SK-N-SH (cell line): ENCODE measurements around the gene HHAT. TPM values are rescaled to one million over a fixed set of nuclear protein-coding genes. Genes with fewer than 3 reads are reported as not detected.

Experiments
- CTCF ChIA-PET: fragments of 300-600, 350-600 bp; formaldehyde crosslinking; extraction: SDS; loops from one replicate; lab custom pipeline; 2021; lab: Yijun Ruan, JAX
- POLR2A ChIA-PET: fragments of 350-600 bp; sonication (Branson Sonifier 250); formaldehyde crosslinking; extraction: SDS; loops from one replicate; lab custom pipeline; 2020; ENCODE audit warnings: antibody characterized with exemption, inconsistent platforms; lab: Yijun Ruan, JAX
- DNase-seq: peaks from one replicate; pipeline ENCODE4 v3.0.0; 2012
- H2AFZ ChIP-seq: fragments of 200-600 bp; sonication (generic); 2 replicates; pipeline ENCODE4 v1.8.1; 2016; ENCODE audit warnings: antibody characterized with exemption, mild to moderate bottlenecking, low read depth
- H3F3A ChIP-seq: fragments of 200-600 bp; sonication (generic); replicated peaks from 2 replicates; pipeline ENCODE3; 2016; ENCODE audit warnings: antibody characterized with exemption, mild to moderate bottlenecking; ENCODE audit not compliant: insufficient read depth
- H3K27ac ChIP-seq, 2 experiments: fragments of 200-500 bp in 1 of 2; fragments of 200-600 bp in 1 of 2; sonication (Bioruptor generic) in 1 of 2; sonication (generic), shearing (Covaris generic) in 1 of 2; 2 replicates each; pipeline versions ENCODE4 v1.5.1 to v1.6.1; 2014 to 2016; ENCODE audit warnings: low read depth in 2 of 2, inconsistent platforms in 1 of 2, low read length in 1 of 2, mild to moderate bottlenecking in 1 of 2, mixed read lengths in 1 of 2
- H3K27me3 ChIP-seq: fragments of 200-600 bp; sonication (generic), shearing (Covaris generic); 2 replicates; pipeline ENCODE4 v1.6.1; 2016; ENCODE audit warnings: mixed run types; ENCODE audit not compliant: insufficient read depth
- H3K36me3 ChIP-seq, 2 experiments: fragments of 200-500 bp in 1 of 2; fragments of 200-600 bp in 1 of 2; sonication (Bioruptor generic) in 1 of 2; sonication (generic) in 1 of 2; replicated peaks in 1 of 2; 2 replicates each; pipeline versions ENCODE3 to v1.5.1; 2014 to 2016; ENCODE audit warnings: low read length in 1 of 2, mild to moderate bottlenecking in 1 of 2; ENCODE audit not compliant: insufficient read depth in 2 of 2, control insufficient read depth in 1 of 2
- H3K4me1 ChIP-seq, 2 experiments: fragments of 200-500 bp in 1 of 2; fragments of 200-600 bp in 1 of 2; sonication (Bioruptor generic) in 1 of 2; sonication (generic), shearing (Covaris generic) in 1 of 2; 2 replicates each; pipeline versions ENCODE4 v1.5.1 to v1.6.1; 2014 to 2016; ENCODE audit warnings: low read depth in 1 of 2, low read length in 1 of 2, mixed run types in 1 of 2; ENCODE audit not compliant: insufficient read depth in 2 of 2, control insufficient read depth in 1 of 2
- H3K4me2 ChIP-seq: fragments of 200-600 bp; sonication (generic), shearing (Covaris generic); 2 replicates; pipeline ENCODE4 v1.6.1; 2017; ENCODE audit warnings: mixed run types
- H3K4me3 ChIP-seq, 2 experiments: fragments of 200-500 bp in 1 of 2; fragments of 200-600 bp in 1 of 2; sonication (Bioruptor generic) in 1 of 2; sonication (generic), shearing (Covaris generic) in 1 of 2; 2 replicates each; pipeline versions ENCODE4 v1.5.1 to v1.8.1; 2014 to 2016; ENCODE audit warnings: low read depth in 2 of 2, inconsistent platforms in 1 of 2, low read length in 1 of 2, mild to moderate bottlenecking in 1 of 2, mixed read lengths in 1 of 2, moderate library complexity in 1 of 2
- H3K79me2 ChIP-seq: fragments of 200-600 bp; sonication (generic); 2 replicates; pipeline ENCODE4 v1.8.1; 2017; ENCODE audit warnings: mild to moderate bottlenecking; ENCODE audit not compliant: insufficient read depth
- H3K9ac ChIP-seq: fragments of 200-600 bp; sonication (generic); 2 replicates; pipeline ENCODE4 v1.6.1; 2017; ENCODE audit warnings: mixed run types
- H3K9me2 ChIP-seq: fragments of 200-600 bp; sonication (generic); 2 replicates; pipeline ENCODE4 v1.6.1; 2017; ENCODE audit warnings: mixed run types
- H3K9me3 ChIP-seq: fragments of 200-600 bp; sonication (generic); 2 replicates; pipeline ENCODE4 v1.6.1; 2017; ENCODE audit warnings: mixed run types, mild to moderate bottlenecking, moderate library complexity
- H4K20me1 ChIP-seq: fragments of 200-600 bp; sonication (generic); 2 replicates; pipeline ENCODE4 v1.6.1; 2017; ENCODE audit warnings: mild to moderate bottlenecking, mixed run types; ENCODE audit not compliant: insufficient read depth
- EP300 ChIP-seq, 2 experiments: IDR thresholded peaks; 2 replicates each; pipeline versions ENCODE4 v1.4.0 to v1.6.1; 2012; ENCODE audit warnings: borderline replicate concordance in 1 of 2, low read depth in 1 of 2, low read length in 1 of 2
- EZH2phosphoT487 ChIP-seq: fragments of 200-600 bp; sonication (generic); IDR thresholded peaks from 2 replicates; pipeline ENCODE4 v1.6.1; 2017; ENCODE audit warnings: low read depth, mixed run types, mild to moderate bottlenecking, antibody characterized with exemption, moderate library complexity, borderline replicate concordance
- FOXJ3 ChIP-seq: sonication (generic); formaldehyde crosslinking; IDR thresholded peaks from 2 replicates; pipeline ENCODE4 v1.5.1; 2020; ENCODE audit warnings: mild to moderate bottlenecking, missing genetic modification reagents
- RAD21 ChIP-seq: IDR thresholded peaks from 2 replicates; pipeline ENCODE4 v1.6.1; 2012; ENCODE audit warnings: mild to moderate bottlenecking, low read length
- RXRA ChIP-seq: IDR thresholded peaks from 2 replicates; pipeline ENCODE4 v1.4.0; 2012; ENCODE audit warnings: low read depth, mild to moderate bottlenecking, borderline replicate concordance
- SIN3A ChIP-seq: IDR thresholded peaks from 2 replicates; pipeline ENCODE4 v1.6.1; 2012; ENCODE audit warnings: low read depth, mild to moderate bottlenecking, low read length, moderate library complexity, borderline replicate concordance
- SMC3 ChIP-seq: IDR thresholded peaks from 2 replicates; pipeline ENCODE4 v1.6.1; 2012; ENCODE audit warnings: low read depth, low read length, improper control_type of control experiment
- TAF1 ChIP-seq: IDR thresholded peaks from 2 replicates; pipeline ENCODE4 v1.6.1; 2012; ENCODE audit warnings: low read depth, mild to moderate bottlenecking, low read length, moderate library complexity, borderline replicate concordance
- TEAD4 ChIP-seq: IDR thresholded peaks from 2 replicates; pipeline ENCODE4 v1.4.0; 2012; ENCODE audit warnings: mild to moderate bottlenecking, borderline replicate concordance; ENCODE audit not compliant: insufficient read depth
- YY1 ChIP-seq: IDR thresholded peaks from 2 replicates; pipeline ENCODE4 v1.4.0; 2012; ENCODE audit warnings: low read depth, mild to moderate bottlenecking
- WGBS: methylation state at CpG from one replicate; pipeline ENCODE4 v1.1.6; 2017; ENCODE audit warnings: low lambda C conversion rate; 5-methylcytosine and 5-hydroxymethylcytosine counted together
- polyA plus RNA-seq, 3 experiments: library from polyadenylated mRNA; depleted of rRNA; stranded (reverse); fragments of >200 nt; gene quantifications; 2 replicates each; pipeline ENCODE4 v1.2.3, GENCODE V29; 2012
- TF ChIP-seq, protein P1 (sequence below): IDR thresholded peaks from 2 replicates; pipeline ENCODE4 v1.4.0; 2012; ENCODE audit warnings: low read depth
- TF ChIP-seq, protein P2 (sequence below): IDR thresholded peaks from 2 replicates; pipeline ENCODE4 v1.4.0; 2012; ENCODE audit warnings: low read depth, borderline replicate concordance
- TF ChIP-seq, protein P3 (sequence below): fragments of 150-350 bp; IDR thresholded peaks from 2 replicates; pipeline ENCODE4 v1.6.1; 2016; ENCODE audit warnings: mild to moderate bottlenecking, low read depth, low read length

HHAT gene
- polyA plus RNA-seq, 1 of the 3 experiments (the other 2 are of a cell fraction), result 8.1 TPM

- TF ChIP-seq SIN3A, result no peak
These were observed 138.8 kb downstream of the HHAT start (continued) for GRCh38 chr1:210467440-210468043.

DNA sequence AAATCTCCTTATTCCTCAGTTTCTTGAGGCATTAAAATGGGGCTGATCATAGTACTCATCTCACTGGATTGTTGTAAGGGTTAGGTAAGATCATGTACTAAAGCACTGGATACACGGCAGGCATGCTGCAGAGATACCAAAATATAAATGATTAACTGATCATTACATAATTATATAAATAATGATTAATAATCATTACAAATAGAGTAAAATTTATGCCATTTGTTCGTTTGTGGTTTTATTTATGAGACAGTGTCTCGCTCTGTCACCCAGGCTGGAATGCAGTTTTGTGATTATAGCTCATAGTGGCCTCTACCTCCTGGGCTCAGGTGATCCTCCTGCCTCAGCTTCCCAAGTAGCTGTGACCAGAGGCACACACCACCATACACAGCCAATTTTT is 140.7 kb downstream of the HHAT start:
- CTCF ChIA-PET, result interaction anchor here (1.0 kb wide), 1 partner anchor 665 kb away, joined by 3 read pairs; the partner anchor contains the start of gene KCNH1
- Histone ChIP-seq H3K36me3 (no peaks in the 10 kb centered on the region), H3K4me3 (no peak overlapping the region), H4K20me1 (no peaks in the 10 kb centered on the region), H3F3A (no peaks in the 10 kb centered on the region), H2AFZ (no peak overlapping the region), H3K9me3 (no peaks in the 10 kb centered on the region), H3K27ac (no peak overlapping the region), H3K9ac (no peak overlapping the region), H3K27me3 (no peaks in the 10 kb centered on the region), H3K4me1 (peaks cover 0 to 40% of the 10 kb centered on the region in 2 experiments; a peak in 2 of 4 replicates), H3K4me2 (no peak overlapping the region), H3K79me2 (no peaks in the 10 kb centered on the region), H3K9me2 (no peaks in the 10 kb centered on the region)
- DNase-seq, result no peak
- WGBS, result 63% methylated on average over 3 of the region's 3 CpGs
- POLR2A ChIA-PET, result no interaction called here
- TF ChIP-seq TEAD4 (no peak), FOXJ3 (CRISPR knock-in tag) (no peak), SMC3 (no peak), TAF1 (no peak), RAD21 (no peak), YY1 (no peak), EZH2phosphoT487 (no peak), EP300 (IDR thresholded peaks at IDR 0.05; ENCODE audit: borderline replicate concordance in 1 of 2, low read depth in 1 of 2, low read length in 1 of 2) (no peak), RXRA (no peak)
- TF ChIP-seq, protein P1, sequence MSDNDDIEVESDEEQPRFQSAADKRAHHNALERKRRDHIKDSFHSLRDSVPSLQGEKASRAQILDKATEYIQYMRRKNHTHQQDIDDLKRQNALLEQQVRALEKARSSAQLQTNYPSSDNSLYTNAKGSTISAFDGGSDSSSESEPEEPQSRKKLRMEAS, result no peak
- TF ChIP-seq, protein P2, sequence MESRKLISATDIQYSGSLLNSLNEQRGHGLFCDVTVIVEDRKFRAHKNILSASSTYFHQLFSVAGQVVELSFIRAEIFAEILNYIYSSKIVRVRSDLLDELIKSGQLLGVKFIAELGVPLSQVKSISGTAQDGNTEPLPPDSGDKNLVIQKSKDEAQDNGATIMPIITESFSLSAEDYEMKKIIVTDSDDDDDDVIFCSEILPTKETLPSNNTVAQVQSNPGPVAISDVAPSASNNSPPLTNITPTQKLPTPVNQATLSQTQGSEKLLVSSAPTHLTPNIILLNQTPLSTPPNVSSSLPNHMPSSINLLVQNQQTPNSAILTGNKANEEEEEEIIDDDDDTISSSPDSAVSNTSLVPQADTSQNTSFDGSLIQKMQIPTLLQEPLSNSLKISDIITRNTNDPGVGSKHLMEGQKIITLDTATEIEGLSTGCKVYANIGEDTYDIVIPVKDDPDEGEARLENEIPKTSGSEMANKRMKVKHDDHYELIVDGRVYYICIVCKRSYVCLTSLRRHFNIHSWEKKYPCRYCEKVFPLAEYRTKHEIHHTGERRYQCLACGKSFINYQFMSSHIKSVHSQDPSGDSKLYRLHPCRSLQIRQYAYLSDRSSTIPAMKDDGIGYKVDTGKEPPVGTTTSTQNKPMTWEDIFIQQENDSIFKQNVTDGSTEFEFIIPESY, result no peak
- TF ChIP-seq, protein P3, sequence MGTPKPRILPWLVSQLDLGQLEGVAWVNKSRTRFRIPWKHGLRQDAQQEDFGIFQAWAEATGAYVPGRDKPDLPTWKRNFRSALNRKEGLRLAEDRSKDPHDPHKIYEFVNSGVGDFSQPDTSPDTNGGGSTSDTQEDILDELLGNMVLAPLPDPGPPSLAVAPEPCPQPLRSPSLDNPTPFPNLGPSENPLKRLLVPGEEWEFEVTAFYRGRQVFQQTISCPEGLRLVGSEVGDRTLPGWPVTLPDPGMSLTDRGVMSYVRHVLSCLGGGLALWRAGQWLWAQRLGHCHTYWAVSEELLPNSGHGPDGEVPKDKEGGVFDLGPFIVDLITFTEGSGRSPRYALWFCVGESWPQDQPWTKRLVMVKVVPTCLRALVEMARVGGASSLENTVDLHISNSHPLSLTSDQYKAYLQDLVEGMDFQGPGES, result no peak
